Small intestine (tissue), 7 donors: ENCODE measurements around the gene TFF3. TPM values are rescaled to one million over a fixed set of nuclear protein-coding genes. Genes with fewer than 3 reads are reported as not detected.

Experiments
- DNase-seq, 2 donors: peaks; one replicate each; pipeline versions ENCODE4 v3.0.0 to v3.0.0-alpha.2; 2013
- FAIRE-seq: peaks from 2 replicates; lab custom pipeline; 2012; peaks lifted over from hg19 to GRCh38; lab: Jason Lieb, UNC
- H3K27ac ChIP-seq, 3 donors: one replicate each; pipeline ENCODE4 v1.5.1; 2013; ENCODE audit warnings: low read length in 2 of 3, mild to moderate bottlenecking in 2 of 3, control low read depth in 1 of 3, inconsistent platforms in 1 of 3, low read depth in 1 of 3, moderate library complexity in 1 of 3
- H3K27me3 ChIP-seq, 3 donors: one replicate each; pipeline ENCODE4 v1.6.1; 2013; ENCODE audit warnings: low read length in 3 of 3, inconsistent platforms in 1 of 3; ENCODE audit not compliant: control insufficient read depth in 3 of 3, insufficient read depth in 3 of 3
- H3K36me3 ChIP-seq, 3 donors: one replicate each; pipeline ENCODE4 v1.6.1; 2013; ENCODE audit warnings: low read length in 3 of 3, inconsistent platforms in 1 of 3, low read depth in 1 of 3, mild to moderate bottlenecking in 1 of 3, moderate library complexity in 1 of 3; ENCODE audit not compliant: control insufficient read depth in 3 of 3, insufficient read depth in 2 of 3
- H3K4me1 ChIP-seq, 3 donors: one replicate each; pipeline ENCODE4 v1.6.1; 2013; ENCODE audit warnings: low read length in 2 of 3, inconsistent platforms in 1 of 3, low read depth in 1 of 3, mild to moderate bottlenecking in 1 of 3, moderate library complexity in 1 of 3; ENCODE audit not compliant: control insufficient read depth in 3 of 3, insufficient read depth in 2 of 3
- H3K4me3 ChIP-seq, 3 donors: one replicate each; pipeline ENCODE4 v1.5.1; 2013; ENCODE audit warnings: low read length in 3 of 3, control low read depth in 1 of 3, inconsistent platforms in 1 of 3, low read depth in 1 of 3, mild to moderate bottlenecking in 1 of 3, moderate library complexity in 1 of 3
- H3K9me3 ChIP-seq, 2 donors: one replicate each; pipeline ENCODE4 v1.6.1; 2013; ENCODE audit warnings: low read depth in 1 of 2, low read length in 1 of 2; ENCODE audit not compliant: control insufficient read depth in 2 of 2, insufficient read depth in 1 of 2
- WGBS, 3 donors: extraction: QIAGEN DNeasy Blood & Tissue Kit; methylation state at CpG; one replicate each; pipeline ENCODE4 v1.1.7; 2013; 5-methylcytosine and 5-hydroxymethylcytosine counted together
- polyA plus RNA-seq, 4 donors: library from polyadenylated mRNA; stranded (reverse) in 3 of 4; unstranded in 1 of 4; fragments of 200-250 nt in 3 of 4; fragments of 120-200 nt in 1 of 4; gene quantifications; one replicate each; pipeline versions ENCODE4 v1.2.1 to v1.2.3, GENCODE V29; 2013
- donor health status: healthy with polysubstance abuse.
- donor health status: control.
- donor health status: control.
- donor health status: Bipolar disorder and iron deficiency.
- donor health status: healthy.

The TFF3 gene
- polyA plus RNA-seq, 4 donors = 758 to 1,395 (median 912) TPM

- DNase-seq (no peak), FAIRE-seq (no peak)
- H3K27me3 ChIP-seq = no peaks in the 10 kb centered on the region
- H3K36me3 ChIP-seq = peaks cover 0 to 45% (median 14%) of the 10 kb centered on the region in 3 donors
- H3K4me3 ChIP-seq = no peak overlapping the region
- H3K4me1 ChIP-seq = no peaks in the 10 kb centered on the region
- no peak overlapping the region for H3K27ac ChIP-seq
- 87 to 90% (median 89%) methylated on average over 35 of the region's 35 CpGs for WGBS, 3 donors
- H3K9me3 ChIP-seq = peaks cover 0 to 2% of the 10 kb centered on the region in 2 donors
These were observed 24.0 kb downstream of the TFF3 start for GRCh38 chr21:42291003-42291750.

- peaks cover 0 to 42% (median 16%) of the 10 kb centered on the region in 3 donors for H3K36me3 ChIP-seq
- no peak for FAIRE-seq
These were observed 24.7 kb downstream of the TFF3 start for GRCh38 chr21:42290505-42290904.

GRCh38 chr21:42289926-42290325, 25.3 kb downstream of the TFF3 start:
- no peaks in the 10 kb centered on the region for H3K27me3 ChIP-seq
- WGBS, 3 donors = 88 to 94% (median 91%) methylated on average over 18 of the region's 18 CpGs
- DNase-seq = no peak

More at GRCh38 chr21:42290505-42290904, 24.7 kb downstream of the TFF3 start:
- DNase-seq = no peak
- H3K27ac ChIP-seq = no peak overlapping the region
- H3K4me1 ChIP-seq = no peaks in the 10 kb centered on the region
- WGBS, 3 donors = 43 to 48% (median 46%) methylated on average over 3 of the region's 3 CpGs
- H3K27me3 ChIP-seq = no peaks in the 10 kb centered on the region
- no peak overlapping the region for H3K4me3 ChIP-seq
- H3K9me3 ChIP-seq = peaks cover 0 to 2% of the 10 kb centered on the region in 2 donors

GRCh38 chr21:42288962-42289361, 26.2 kb downstream of the TFF3 start:
- DNase-seq = no peak
- Histone ChIP-seq H3K36me3 (peaks cover 0 to 35% (median 20%) of the 10 kb centered on the region in 3 donors), H3K4me3 (no peak overlapping the region), H3K4me1 (no peaks in the 10 kb centered on the region), H3K9me3 (peaks cover 0 to 2% of the 10 kb centered on the region in 2 donors), H3K27ac (no peak overlapping the region), H3K27me3 (no peaks in the 10 kb centered on the region)
- no peak for FAIRE-seq
- WGBS, 3 donors = 91 to 93% (median 92%) methylated on average over 5 of the region's 5 CpGs

More at GRCh38 chr21:42289926-42290325, 25.3 kb downstream of the TFF3 start:
- FAIRE-seq = no peak
- H3K36me3 ChIP-seq = peaks cover 0 to 40% (median 16%) of the 10 kb centered on the region in 3 donors
- H3K27ac ChIP-seq = no peak overlapping the region
- no peak overlapping the region for H3K4me3 ChIP-seq
- H3K9me3 ChIP-seq = peaks cover 0 to 2% of the 10 kb centered on the region in 2 donors
- H3K4me1 ChIP-seq = no peaks in the 10 kb centered on the region

- no peak overlapping the region for H3K4me3 ChIP-seq
- FAIRE-seq (no peak), DNase-seq (no peak)
- peaks cover 0 to 32% (median 23%) of the 10 kb centered on the region in 3 donors for H3K36me3 ChIP-seq
- H3K4me1 ChIP-seq = no peaks in the 10 kb centered on the region
- H3K9me3 ChIP-seq = peaks cover 0 to 2% of the 10 kb centered on the region in 2 donors
- H3K27me3 ChIP-seq = no peaks in the 10 kb centered on the region
- H3K27ac ChIP-seq = no peak overlapping the region
- WGBS, 3 donors = 81 to 85% (median 82%) methylated on average over 36 of the region's 36 CpGs
These were observed 27.8 kb downstream of the TFF3 start for GRCh38 chr21:42287193-42288083.

GRCh38 chr21:42286416-42286815, 28.8 kb downstream of the TFF3 start:
- Histone ChIP-seq H3K4me3 (no peak overlapping the region), H3K27ac (no peak overlapping the region), H3K4me1 (no peaks in the 10 kb centered on the region), H3K27me3 (no peaks in the 10 kb centered on the region), H3K9me3 (peaks cover 0 to 2% of the 10 kb centered on the region in 2 donors), H3K36me3 (peaks cover 0 to 30% (median 22%) of the 10 kb centered on the region in 3 donors)
- WGBS, 3 donors = 80 to 88% (median 81%) methylated on average over 12 of the region's 12 CpGs
- FAIRE-seq (no peak), DNase-seq (no peak)

GRCh38 chr21:42285569-42286245, 29.5 kb downstream of the TFF3 start:
- DNase-seq (no peak), FAIRE-seq (no peak)
- H3K27ac ChIP-seq = no peak overlapping the region
- H3K9me3 ChIP-seq = peaks cover 0 to 2% of the 10 kb centered on the region in 2 donors
- no peaks in the 10 kb centered on the region for H3K4me1 ChIP-seq
- H3K27me3 ChIP-seq = no peaks in the 10 kb centered on the region
- peaks cover 0 to 27% (median 21%) of the 10 kb centered on the region in 3 donors for H3K36me3 ChIP-seq
- WGBS, 3 donors = 68 to 77% (median 75%) methylated on average over 13 of the region's 13 CpGs
- H3K4me3 ChIP-seq = no peak overlapping the region

GRCh38 chr21:42282715-42283114, 32.5 kb downstream of the TFF3 start:
- Histone ChIP-seq H3K4me1 (peaks cover 0 to 8% (median 0%) of the 10 kb centered on the region in 3 donors), H3K4me3 (no peak overlapping the region), H3K9me3 (no peaks in the 10 kb centered on the region), H3K36me3 (peaks cover 0 to 34% (median 26%) of the 10 kb centered on the region in 3 donors), H3K27ac (no peak overlapping the region), H3K27me3 (no peaks in the 10 kb centered on the region)
- FAIRE-seq (no peak), DNase-seq (no peak)
- WGBS, 3 donors = 83 to 87% (median 86%) methylated on average over 12 of the region's 12 CpGs
